ENCODE measurements around the gene SETMAR. TPM values are rescaled to one million over a fixed set of nuclear protein-coding genes. Genes with fewer than 3 reads are reported as not detected.
A peak's percentile ranks its signal among the peaks of the same experiment; 100 is the strongest.

The SETMAR gene
- total RNA-seq, 1 donor from 2014 or later = 18.3 TPM

DNA sequence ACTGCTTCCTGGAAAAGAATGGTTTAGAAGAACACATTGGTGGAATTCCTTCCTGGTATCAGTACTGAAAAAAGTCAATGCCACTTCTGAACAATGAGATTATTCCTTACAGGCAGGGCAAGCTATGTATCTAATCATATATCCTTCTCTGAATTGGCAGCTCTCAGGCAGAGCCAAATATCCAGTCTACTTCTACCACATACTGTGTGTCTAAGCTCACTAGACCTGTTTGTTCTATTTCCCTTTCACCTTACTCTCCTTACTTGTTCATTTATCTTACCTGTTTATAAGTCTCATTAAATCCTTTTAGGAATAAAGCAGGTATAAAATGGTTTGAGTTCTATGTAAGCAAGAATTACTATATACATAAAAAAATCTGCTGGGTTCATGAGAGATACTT, 8.3 kb downstream of the SETMAR start:
- H3K9me3 Mint-ChIP-seq = peaks cover 20% of the 10 kb centered on the region
- no peak overlapping the region for H3K4me3 Mint-ChIP-seq
- Histone ChIP-seq H3F3A (ENCODE audit: low read depth) (peaks cover 7% of the 10 kb centered on the region), H3K4me2 (no peak overlapping the region), H3K36me3 (peaks cover 4% of the 10 kb centered on the region), H3K27ac (no peak overlapping the region), H3K9me3 (ENCODE audit: low read depth) (no peaks in the 10 kb centered on the region), H3K9ac (no peak overlapping the region), H3K4me3 (no peak overlapping the region), H3K27me3 (no peaks in the 10 kb centered on the region), H3K4me1 (peaks cover 14% of the 10 kb centered on the region), H3K79me2 (ENCODE audit: low read depth) (peaks cover 25% of the 10 kb centered on the region), H2AFZ (replicated peaks) (no peak overlapping the region), H4K20me1 (ENCODE audit: low read depth) (peaks cover 8% of the 10 kb centered on the region)
- peaks cover 69% of the 10 kb centered on the region for H3K36me3 Mint-ChIP-seq
- H3K4me1 Mint-ChIP-seq = peaks cover 3% of the 10 kb centered on the region
- no peaks in the 10 kb centered on the region for H3K27me3 Mint-ChIP-seq (ENCODE audit: insufficient read depth, low read depth)
- DNase-seq (ENCODE audit: low spot score) = no peak
- no peak overlapping the region for H3K27ac Mint-ChIP-seq
- no peak for TF ChIP-seq CTCF (IDR thresholded peaks at IDR 0.05)
- TF ChIP-seq EZH2phosphoT487 (IDR thresholded peaks at IDR 0.05) = no peak
- TF ChIP-seq EZH2 (IDR thresholded peaks at IDR 0.05) = no peak

GRCh38 chr3:4313606-4314293, 10.6 kb downstream of the SETMAR start:
- Histone ChIP-seq H3K4me3 (no peak overlapping the region), H2AFZ (replicated peaks) (no peak overlapping the region), H3K4me1 (peaks cover 14% of the 10 kb centered on the region), H3K27ac (no peak overlapping the region), H4K20me1 (ENCODE audit: low read depth) (peaks cover 8% of the 10 kb centered on the region), H3K9ac (no peak overlapping the region), H3F3A (ENCODE audit: low read depth) (peaks cover 7% of the 10 kb centered on the region), H3K9me3 (ENCODE audit: low read depth) (no peaks in the 10 kb centered on the region), H3K36me3 (peaks cover 11% of the 10 kb centered on the region), H3K79me2 (ENCODE audit: low read depth) (peaks cover 4% of the 10 kb centered on the region), H3K4me2 (no peak overlapping the region), H3K27me3 (no peaks in the 10 kb centered on the region)
- Mint-ChIP-seq H3K27ac (no peak overlapping the region), H3K4me1 (peaks cover 3% of the 10 kb centered on the region), H3K36me3 (peaks cover 67% of the 10 kb centered on the region), H3K4me3 (no peak overlapping the region), H3K27me3 (ENCODE audit: insufficient read depth, low read depth) (no peaks in the 10 kb centered on the region), H3K9me3 (peaks cover 16% of the 10 kb centered on the region)
- DNase-seq (ENCODE audit: low spot score) = no peak
- TF ChIP-seq EZH2 (IDR thresholded peaks at IDR 0.05) (no peak), CTCF (IDR thresholded peaks at IDR 0.05) (no peak), EZH2phosphoT487 (IDR thresholded peaks at IDR 0.05) (no peak)

- Histone ChIP-seq H4K20me1 (ENCODE audit: low read depth) (peaks cover 8% of the 10 kb centered on the region), H3F3A (ENCODE audit: low read depth) (peaks cover 7% of the 10 kb centered on the region), H3K36me3 (peaks cover 11% of the 10 kb centered on the region), H3K4me2 (no peak overlapping the region), H2AFZ (replicated peaks) (no peak overlapping the region), H3K9me3 (ENCODE audit: low read depth) (no peaks in the 10 kb centered on the region), H3K9ac (no peak overlapping the region), H3K27ac (no peak overlapping the region), H3K79me2 (ENCODE audit: low read depth) (no peaks in the 10 kb centered on the region), H3K27me3 (no peaks in the 10 kb centered on the region), H3K4me3 (no peak overlapping the region), H3K4me1 (peaks cover 14% of the 10 kb centered on the region)
- H3K36me3 Mint-ChIP-seq = peaks cover 65% of the 10 kb centered on the region
- no peak overlapping the region for H3K4me3 Mint-ChIP-seq
- peaks cover 17% of the 10 kb centered on the region for H3K9me3 Mint-ChIP-seq
- peak; percentile 37 for TF ChIP-seq CTCF (IDR thresholded peaks at IDR 0.05)
- TF ChIP-seq EZH2 (IDR thresholded peaks at IDR 0.05) = no peak
- peaks cover 3% of the 10 kb centered on the region for H3K4me1 Mint-ChIP-seq
- no peak overlapping the region for H3K27ac Mint-ChIP-seq
- H3K27me3 Mint-ChIP-seq (ENCODE audit: insufficient read depth, low read depth) = no peaks in the 10 kb centered on the region
- no peak for DNase-seq (ENCODE audit: low spot score)
These were observed 11.5 kb downstream of the SETMAR start for GRCh38 chr3:4314688-4315087.
